Neural progenitor cell (in vitro differentiated cells): Measurements from ENCODE around the gene CRTC1. TPM values are rescaled to one million over a fixed set of nuclear protein-coding genes. Genes with fewer than 3 reads are reported as not detected.
A peak's percentile ranks its signal among the peaks of the same experiment; 100 is the strongest.

Experiments
- DNase-seq: peaks from one replicate; pipeline ENCODE4 v3.0.0-alpha.2; 2016; ENCODE audit warnings: low spot score
- H2AFZ ChIP-seq: fragments of 200-600 bp; sonication (generic); replicated peaks from 2 replicates; pipeline ENCODE4 v1.6.1; 2016; ENCODE audit warnings: antibody characterized with exemption
- H3F3A ChIP-seq: fragments of 200-600 bp; sonication (generic); 2 replicates; pipeline ENCODE4 v1.6.1; 2016; ENCODE audit warnings: antibody characterized with exemption, low read depth
- H3K27ac ChIP-seq: fragments of 200-600 bp; sonication (generic); 2 replicates; pipeline ENCODE4 v1.5.1; 2016; ENCODE audit warnings: mild to moderate bottlenecking
- H3K27me3 ChIP-seq: fragments of 200-600 bp; sonication (generic); 2 replicates; pipeline ENCODE4 v1.6.1; 2016; ENCODE audit warnings: mild to moderate bottlenecking, moderate library complexity
- H3K36me3 ChIP-seq: fragments of 200-600 bp; sonication (generic); 2 replicates; pipeline ENCODE4 v1.5.1; 2016
- H3K4me1 ChIP-seq: fragments of 200-600 bp; sonication (generic); 2 replicates; pipeline ENCODE4 v1.6.1; 2016; ENCODE audit warnings: mixed run types
- H3K4me2 ChIP-seq: fragments of 200-600 bp; sonication (generic); 2 replicates; pipeline ENCODE4 v1.6.1; 2016
- H3K4me3 ChIP-seq: fragments of 200-600 bp; sonication (generic); 2 replicates; pipeline ENCODE4 v1.5.1; 2016
- H3K79me2 ChIP-seq: fragments of 200-600 bp; sonication (generic); 2 replicates; pipeline ENCODE4 v1.6.1; 2016; ENCODE audit warnings: low read depth
- H3K9ac ChIP-seq: fragments of 200-600 bp; sonication (generic); 2 replicates; pipeline ENCODE4 v1.6.1; 2016
- H3K9me3 ChIP-seq: fragments of 200-600 bp; sonication (generic); 2 replicates; pipeline ENCODE4 v1.5.1; 2016; ENCODE audit warnings: low read depth
- H4K20me1 ChIP-seq: fragments of 200-600 bp; sonication (generic); 2 replicates; pipeline ENCODE4 v1.6.1; 2016; ENCODE audit warnings: low read depth
- H3K27ac Mint-ChIP-seq: 3 replicates; pipeline ENCODE4 v1.8.0; 2021; ENCODE audit warnings: mixed read lengths
- H3K27me3 Mint-ChIP-seq: 2 replicates; pipeline ENCODE4 v1.8.0; 2022; ENCODE audit warnings: low read depth, mild to moderate bottlenecking, inconsistent platforms, moderate library complexity, mixed read lengths; ENCODE audit not compliant: insufficient read depth
- H3K36me3 Mint-ChIP-seq: 3 replicates; pipeline ENCODE4 v1.8.0; 2021; ENCODE audit warnings: mixed read lengths
- H3K4me1 Mint-ChIP-seq: 3 replicates; pipeline ENCODE4 v1.8.0; 2021; ENCODE audit warnings: mixed read lengths
- H3K4me3 Mint-ChIP-seq: 3 replicates; pipeline ENCODE4 v1.8.0; 2021; ENCODE audit warnings: mild to moderate bottlenecking, moderate library complexity, mixed read lengths
- H3K9me3 Mint-ChIP-seq: 3 replicates; pipeline ENCODE4 v1.8.0; 2020; ENCODE audit warnings: mixed read lengths
- CTCF ChIP-seq: fragments of 200-600 bp; sonication (generic); IDR thresholded peaks from 2 replicates; pipeline ENCODE4 v1.5.1; 2017; ENCODE audit warnings: antibody characterized with exemption, mild to moderate bottlenecking
- EZH2 ChIP-seq: fragments of 200-600 bp; sonication (generic); IDR thresholded peaks from 2 replicates; pipeline ENCODE4 v1.6.1; 2017; ENCODE audit warnings: antibody characterized with exemption, mild to moderate bottlenecking, moderate library complexity
- EZH2phosphoT487 ChIP-seq: fragments of 200-600 bp; sonication (generic); IDR thresholded peaks from 2 replicates; pipeline ENCODE4 v1.6.1; 2017; ENCODE audit warnings: antibody characterized with exemption
- total RNA-seq: library from RNA; depleted of rRNA; stranded (reverse); fragments of >200 nt; gene quantifications from 2 replicates; pipeline ENCODE4 v1.2.3, GENCODE V29; 2015; ENCODE audit warnings: low replicate concordance

The CRTC1 gene
- total RNA-seq, 1 donor from 2014 or later, result 2.4 TPM

DNA sequence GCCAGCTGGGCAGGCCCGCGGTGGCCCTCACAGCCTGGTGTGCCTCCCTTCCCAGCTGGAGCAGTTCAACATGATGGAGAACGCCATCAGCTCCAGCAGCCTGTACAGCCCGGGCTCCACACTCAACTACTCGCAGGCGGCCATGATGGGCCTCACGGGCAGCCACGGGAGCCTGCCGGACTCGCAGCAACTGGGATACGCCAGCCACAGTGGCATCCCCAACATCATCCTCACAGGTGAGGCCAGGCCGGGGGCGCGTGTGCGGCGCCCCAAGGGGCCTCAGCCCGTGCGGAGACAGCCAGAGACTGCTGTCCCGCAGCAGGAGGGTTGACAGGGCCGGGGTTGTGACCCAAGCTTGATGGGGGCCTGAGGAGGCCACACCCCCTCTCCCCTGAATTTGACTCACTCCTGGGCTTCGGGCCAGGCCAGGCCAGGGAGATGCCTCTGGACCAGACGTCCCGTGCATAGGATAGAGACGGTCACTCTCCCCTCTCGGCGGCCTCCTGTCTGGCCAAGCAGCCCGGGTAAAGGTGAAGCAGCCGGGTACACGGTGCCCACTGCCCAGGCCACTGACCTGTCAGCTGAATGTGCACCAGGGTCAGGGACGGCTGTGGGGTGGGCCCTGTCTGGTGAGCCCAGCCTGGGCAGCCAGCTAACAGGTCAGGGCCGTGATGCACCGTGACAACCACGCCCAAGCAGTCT lies 92.3 kb downstream of the CRTC1 start:
- no peak overlapping the region for H3K9ac ChIP-seq
- H3K4me2 ChIP-seq, result no peak overlapping the region
- no peak for DNase-seq
- no peak overlapping the region for H3K27ac ChIP-seq
- H4K20me1 ChIP-seq, result peaks cover 67% of the 10 kb centered on the region
- Mint-ChIP-seq H3K36me3 (no peaks in the 10 kb centered on the region), H3K27me3 (peaks cover 19% of the 10 kb centered on the region), H3K9me3 (no peaks in the 10 kb centered on the region), H3K4me1 (peaks cover 4% of the 10 kb centered on the region), H3K4me3 (no peak overlapping the region), H3K27ac (no peak overlapping the region)
- H2AFZ ChIP-seq, result no peak overlapping the region
- peaks cover 100% of the 10 kb centered on the region for H3K27me3 ChIP-seq
- H3K9me3 ChIP-seq, result no peaks in the 10 kb centered on the region
- H3K4me3 ChIP-seq, result no peak overlapping the region
- no peaks in the 10 kb centered on the region for H3K79me2 ChIP-seq
- no peak for TF ChIP-seq CTCF
- TF ChIP-seq EZH2, result no peak
- no peak for TF ChIP-seq EZH2phosphoT487
- no peaks in the 10 kb centered on the region for H3F3A ChIP-seq
- no peaks in the 10 kb centered on the region for H3K36me3 ChIP-seq
- H3K4me1 ChIP-seq, result peaks cover 16% of the 10 kb centered on the region

DNA sequence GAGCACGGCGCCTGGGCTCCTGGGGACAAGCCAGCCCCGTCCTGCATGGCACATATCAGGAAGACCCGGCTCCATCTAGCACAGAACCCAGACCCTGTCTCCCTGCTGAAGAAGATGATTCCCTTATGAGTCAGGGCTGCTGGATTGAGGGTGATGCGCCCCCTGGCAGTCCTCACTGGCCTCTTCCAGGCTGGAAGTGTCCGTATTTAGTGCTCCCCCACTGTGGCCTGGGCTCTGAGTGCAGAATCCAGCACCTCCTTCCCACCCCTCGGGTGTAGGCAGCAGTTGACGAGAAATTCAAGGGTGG lies 92.8 kb downstream of the CRTC1 start:
- Histone ChIP-seq H3K36me3 (no peaks in the 10 kb centered on the region), H3K4me1 (peaks cover 16% of the 10 kb centered on the region), H4K20me1 (peaks cover 67% of the 10 kb centered on the region), H2AFZ (no peak overlapping the region), H3K79me2 (no peaks in the 10 kb centered on the region), H3K4me3 (no peak overlapping the region), H3F3A (no peaks in the 10 kb centered on the region), H3K4me2 (no peak overlapping the region), H3K9me3 (no peaks in the 10 kb centered on the region), H3K27ac (no peak overlapping the region), H3K9ac (no peak overlapping the region), H3K27me3 (peaks cover 100% of the 10 kb centered on the region)
- TF ChIP-seq EZH2phosphoT487 (no peak), CTCF (peak; percentile 21), EZH2 (no peak)
- Mint-ChIP-seq H3K27me3 (peaks cover 19% of the 10 kb centered on the region), H3K36me3 (no peaks in the 10 kb centered on the region), H3K9me3 (no peaks in the 10 kb centered on the region), H3K27ac (no peak overlapping the region), H3K4me3 (no peak overlapping the region), H3K4me1 (peaks cover 4% of the 10 kb centered on the region)
- DNase-seq, result no peak

DNA sequence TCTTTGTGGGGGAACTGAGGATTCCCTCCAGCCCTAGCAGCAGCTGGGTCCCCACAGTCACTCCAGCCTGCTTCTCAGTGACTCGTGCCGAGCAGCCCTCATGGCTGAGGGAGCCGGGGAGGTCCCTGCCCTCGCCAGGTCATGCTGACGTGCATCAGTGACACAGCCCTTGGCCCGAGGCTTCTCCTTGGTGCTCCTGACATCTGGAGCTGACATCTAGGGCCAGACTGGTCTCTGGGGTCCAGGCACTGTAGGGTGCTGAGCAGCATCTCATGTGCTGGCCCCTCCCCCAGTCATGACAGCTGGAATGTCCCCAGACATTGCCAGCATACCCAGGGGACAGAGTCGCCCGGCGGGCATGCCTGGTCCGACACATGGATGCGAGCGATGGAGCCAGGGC lies 93.3 kb downstream of the CRTC1 start:
- H3K4me2 ChIP-seq, result no peak overlapping the region
- Mint-ChIP-seq H3K4me1 (peaks cover 4% of the 10 kb centered on the region), H3K27me3 (peaks cover 16% of the 10 kb centered on the region), H3K9me3 (no peaks in the 10 kb centered on the region), H3K4me3 (no peak overlapping the region), H3K27ac (no peak overlapping the region), H3K36me3 (no peaks in the 10 kb centered on the region)
- H3K79me2 ChIP-seq, result no peaks in the 10 kb centered on the region
- H3K27ac ChIP-seq, result no peak overlapping the region
- H3F3A ChIP-seq, result no peaks in the 10 kb centered on the region
- DNase-seq, result no peak
- no peaks in the 10 kb centered on the region for H3K9me3 ChIP-seq
- peaks cover 16% of the 10 kb centered on the region for H3K4me1 ChIP-seq
- TF ChIP-seq EZH2, result no peak
- peaks cover 68% of the 10 kb centered on the region for H4K20me1 ChIP-seq
- no peak overlapping the region for H2AFZ ChIP-seq
- no peaks in the 10 kb centered on the region for H3K36me3 ChIP-seq
- no peak overlapping the region for H3K9ac ChIP-seq
- no peak overlapping the region for H3K4me3 ChIP-seq
- H3K27me3 ChIP-seq, result peaks cover 100% of the 10 kb centered on the region

DNA sequence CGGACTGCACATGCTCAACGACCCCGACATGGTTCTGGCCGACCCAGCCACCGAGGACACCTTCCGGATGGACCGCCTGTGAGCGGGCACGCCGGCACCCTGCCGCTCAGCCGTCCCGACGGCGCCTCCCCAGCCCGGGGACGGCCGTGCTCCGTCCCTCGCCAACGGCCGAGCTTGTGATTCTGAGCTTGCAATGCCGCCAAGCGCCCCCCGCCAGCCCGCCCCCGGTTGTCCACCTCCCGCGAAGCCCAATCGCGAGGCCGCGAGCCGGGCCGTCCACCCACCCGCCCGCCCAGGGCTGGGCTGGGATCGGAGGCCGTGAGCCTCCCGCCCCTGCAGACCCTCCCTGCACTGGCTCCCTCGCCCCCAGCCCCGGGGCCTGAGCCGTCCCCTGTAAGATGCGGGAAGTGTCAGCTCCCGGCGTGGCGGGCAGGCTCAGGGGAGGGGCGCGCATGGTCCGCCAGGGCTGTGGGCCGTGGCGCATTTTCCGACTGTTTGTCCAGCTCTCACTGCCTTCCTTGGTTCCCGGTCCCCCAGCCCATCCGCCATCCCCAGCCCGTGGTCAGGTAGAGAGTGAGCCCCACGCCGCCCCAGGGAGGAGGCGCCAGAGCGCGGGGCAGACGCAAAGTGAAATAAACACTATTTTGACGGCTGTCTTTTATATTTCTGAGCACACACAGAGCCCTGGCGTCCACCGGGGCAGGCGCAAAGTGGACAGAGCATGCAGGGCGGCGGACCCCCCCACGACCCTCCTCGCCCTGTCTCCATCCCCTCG lies 94.0 kb downstream of the CRTC1 start:
- Histone ChIP-seq H2AFZ (no peak overlapping the region), H3K4me1 (peaks cover 16% of the 10 kb centered on the region), H3K36me3 (no peaks in the 10 kb centered on the region), H3K4me2 (peak overlapping the region; percentile 64), H3K27ac (no peak overlapping the region), H4K20me1 (peaks cover 65% of the 10 kb centered on the region), H3K9me3 (no peaks in the 10 kb centered on the region), H3K79me2 (no peaks in the 10 kb centered on the region), H3K4me3 (peak overlapping the region; percentile 16), H3F3A (no peaks in the 10 kb centered on the region), H3K27me3 (peaks cover 100% of the 10 kb centered on the region), H3K9ac (no peak overlapping the region)
- H3K36me3 Mint-ChIP-seq, result no peaks in the 10 kb centered on the region
- H3K4me1 Mint-ChIP-seq, result peaks cover 4% of the 10 kb centered on the region
- H3K27me3 Mint-ChIP-seq, result peaks cover 18% of the 10 kb centered on the region
- peak; percentile 48 for DNase-seq
- H3K27ac Mint-ChIP-seq, result no peak overlapping the region
- H3K4me3 Mint-ChIP-seq, result no peak overlapping the region
- TF ChIP-seq EZH2phosphoT487 (peak; percentile 71), CTCF (no peak), EZH2 (peak; percentile 74)
- H3K9me3 Mint-ChIP-seq, result no peaks in the 10 kb centered on the region
